Hematopoietic multipotent progenitor cell (in vitro differentiated cells): ENCODE measurements around the gene GNB1L. TPM values are rescaled to one million over a fixed set of nuclear protein-coding genes. Genes with fewer than 3 reads are reported as not detected.

Experiments
- DNase-seq, 3 donors: peaks; one replicate each; pipeline ENCODE4 v3.0.0-alpha.2; 2011 to 2015; ENCODE audit warnings: low read depth in 2 of 3, low spot score in 2 of 3
- total RNA-seq: library from RNA; depleted of rRNA; stranded (reverse); fragments of >200 nt; gene quantifications from one replicate; pipeline ENCODE4 v1.2.3, GENCODE V29; 2012

Gene GNB1L
- total RNA-seq, 1 donor: 10.0 TPM

DNA sequence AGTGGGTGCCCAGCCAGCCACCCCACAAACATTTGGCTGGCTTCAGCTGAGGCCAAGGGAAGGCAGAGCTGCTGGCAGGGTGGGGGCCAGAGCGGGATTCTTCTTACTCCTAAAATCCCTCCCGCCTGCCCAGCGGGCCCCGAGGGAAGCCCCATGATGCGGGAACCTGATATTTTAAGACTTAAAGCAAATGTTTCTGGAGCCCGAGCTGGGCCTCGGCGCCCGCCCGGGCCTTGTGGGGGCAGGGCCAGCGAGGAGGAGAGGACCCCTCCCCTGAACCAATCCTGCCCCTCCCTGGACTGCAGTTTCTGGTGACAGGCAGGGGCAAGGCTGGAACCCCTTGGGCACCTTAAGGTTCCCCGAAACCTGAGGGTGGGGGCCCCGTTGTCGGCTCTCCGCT is 114.1 kb downstream of the GNB1L start:
- no peak for DNase-seq

DNA sequence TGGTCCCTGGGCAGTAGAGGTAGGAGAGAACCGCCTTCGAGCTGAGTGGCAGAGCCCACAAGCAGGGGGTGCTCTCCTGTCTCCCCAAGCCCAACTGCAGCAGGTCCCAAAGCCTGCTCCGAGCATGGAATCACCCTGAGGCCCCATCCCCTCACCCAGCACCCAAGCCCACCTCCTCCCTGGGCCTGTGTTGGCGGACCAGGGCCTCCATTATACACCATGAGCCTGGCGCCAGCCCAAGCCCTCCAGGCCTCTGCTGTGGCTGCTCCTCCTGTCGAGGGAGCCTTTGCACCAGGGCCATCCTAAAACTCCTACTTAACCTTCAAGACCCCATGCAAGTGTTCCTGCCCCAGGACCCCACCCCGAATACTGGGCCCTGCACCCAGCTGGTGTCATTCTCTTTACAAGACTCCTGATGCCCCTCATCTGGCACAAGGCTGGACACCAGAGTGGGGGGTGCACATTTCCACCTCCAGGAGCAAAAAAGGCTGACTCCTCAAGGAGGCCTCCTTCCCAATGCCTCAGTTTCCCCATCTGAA is 114.7 kb downstream of the GNB1L start:
- no peak for DNase-seq

DNA sequence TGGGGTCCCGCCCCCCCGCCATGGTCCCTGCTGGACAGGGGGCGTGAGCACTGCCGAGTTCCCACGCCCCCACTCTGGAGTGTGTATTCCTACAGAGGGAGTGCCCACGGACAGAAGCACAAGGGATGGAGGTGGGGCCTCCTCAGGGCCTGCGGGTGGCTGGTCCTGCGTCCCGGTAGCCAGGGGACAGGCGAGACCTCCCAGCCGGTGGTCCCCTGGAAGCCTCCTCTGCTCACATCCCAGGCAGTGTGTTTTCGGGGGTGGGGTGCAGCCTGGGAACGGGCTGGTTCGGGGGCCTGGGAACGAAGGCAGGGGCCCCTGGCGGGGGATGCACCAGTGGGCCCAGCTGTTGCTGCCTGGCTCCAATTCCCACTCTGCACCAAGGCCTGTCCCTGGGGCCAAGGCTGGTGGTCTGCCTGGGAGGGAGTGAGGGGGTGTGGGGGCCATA is 115.2 kb downstream of the GNB1L start:
- DNase-seq: no peak

DNA sequence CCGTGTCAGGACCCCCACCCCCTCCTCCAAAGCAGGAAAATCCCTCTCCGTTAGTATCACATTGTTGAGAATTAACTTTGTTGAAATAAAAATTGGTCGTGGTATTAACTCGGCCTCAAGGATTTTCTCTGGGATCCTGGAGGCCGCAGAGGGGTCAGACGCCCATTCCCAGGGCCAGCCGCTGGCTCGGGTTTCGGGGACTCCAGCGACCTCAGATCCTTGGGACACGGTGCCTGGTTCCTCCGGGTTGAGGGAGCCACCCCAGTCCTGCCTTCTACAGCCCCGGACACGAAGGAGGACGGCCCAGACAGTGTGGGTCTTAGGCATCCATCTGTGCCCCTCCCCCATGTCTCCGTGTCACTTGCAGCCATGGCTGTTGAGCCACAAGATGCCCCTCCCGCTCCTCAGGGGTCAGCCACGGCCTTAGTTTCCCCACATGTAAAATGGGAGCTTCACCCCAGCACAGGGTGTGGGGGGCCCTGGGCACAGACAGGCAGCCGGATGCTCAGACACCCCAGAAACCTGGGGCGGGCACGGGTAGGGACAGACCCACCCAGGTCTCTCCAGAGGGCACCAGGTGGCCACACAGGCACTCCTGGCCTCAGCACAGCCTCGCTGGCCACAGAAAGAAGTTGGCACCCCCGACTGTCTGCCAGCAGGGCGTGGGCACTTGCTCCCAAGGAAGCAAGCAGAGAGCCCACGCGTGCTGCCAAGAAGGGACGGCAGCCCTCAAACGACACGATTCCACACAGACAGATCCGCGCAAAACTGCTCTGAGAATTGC is 115.8 kb downstream of the GNB1L start:
- no peak for DNase-seq

DNA sequence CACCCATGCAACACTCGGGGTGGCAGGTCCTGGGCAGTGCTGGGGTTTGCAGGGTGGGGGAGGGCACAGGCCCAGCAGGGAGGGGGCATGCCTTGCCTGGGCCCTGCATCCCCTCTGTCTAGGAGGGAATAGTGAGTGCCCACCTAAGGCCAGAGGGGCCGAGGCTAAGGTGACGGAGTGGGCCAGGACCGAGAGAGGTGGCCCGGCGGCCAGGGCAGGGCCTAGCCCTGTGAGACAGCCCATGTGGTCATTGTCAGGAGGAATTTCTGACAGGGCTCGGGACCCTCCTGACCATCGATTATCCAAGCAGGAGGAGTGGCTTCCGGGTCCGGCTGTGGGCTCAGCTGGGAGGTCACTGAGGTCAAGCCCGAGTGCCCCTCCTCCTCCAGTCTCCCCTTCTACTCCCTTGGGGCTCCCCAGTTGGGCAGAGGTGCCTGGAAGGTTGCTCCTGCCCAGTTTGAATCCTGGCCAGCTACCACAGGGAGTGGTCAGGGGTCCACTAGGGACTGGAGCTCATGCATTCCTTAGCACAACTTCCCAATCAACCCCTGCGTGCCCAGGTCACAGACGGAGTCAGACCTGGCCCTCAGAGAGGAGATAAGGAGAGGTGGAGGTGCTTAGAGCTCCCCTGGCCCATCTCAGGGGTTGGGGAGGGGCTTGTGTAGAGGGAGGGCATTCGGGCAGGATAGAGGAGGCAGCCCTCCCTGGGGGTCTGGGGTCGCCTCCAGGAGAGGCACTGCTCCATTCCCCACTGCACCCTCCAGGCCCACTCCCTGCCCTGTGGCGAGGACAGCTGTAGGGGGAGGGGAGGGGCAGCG is 116.6 kb downstream of the GNB1L start:
- no peak for DNase-seq

DNA sequence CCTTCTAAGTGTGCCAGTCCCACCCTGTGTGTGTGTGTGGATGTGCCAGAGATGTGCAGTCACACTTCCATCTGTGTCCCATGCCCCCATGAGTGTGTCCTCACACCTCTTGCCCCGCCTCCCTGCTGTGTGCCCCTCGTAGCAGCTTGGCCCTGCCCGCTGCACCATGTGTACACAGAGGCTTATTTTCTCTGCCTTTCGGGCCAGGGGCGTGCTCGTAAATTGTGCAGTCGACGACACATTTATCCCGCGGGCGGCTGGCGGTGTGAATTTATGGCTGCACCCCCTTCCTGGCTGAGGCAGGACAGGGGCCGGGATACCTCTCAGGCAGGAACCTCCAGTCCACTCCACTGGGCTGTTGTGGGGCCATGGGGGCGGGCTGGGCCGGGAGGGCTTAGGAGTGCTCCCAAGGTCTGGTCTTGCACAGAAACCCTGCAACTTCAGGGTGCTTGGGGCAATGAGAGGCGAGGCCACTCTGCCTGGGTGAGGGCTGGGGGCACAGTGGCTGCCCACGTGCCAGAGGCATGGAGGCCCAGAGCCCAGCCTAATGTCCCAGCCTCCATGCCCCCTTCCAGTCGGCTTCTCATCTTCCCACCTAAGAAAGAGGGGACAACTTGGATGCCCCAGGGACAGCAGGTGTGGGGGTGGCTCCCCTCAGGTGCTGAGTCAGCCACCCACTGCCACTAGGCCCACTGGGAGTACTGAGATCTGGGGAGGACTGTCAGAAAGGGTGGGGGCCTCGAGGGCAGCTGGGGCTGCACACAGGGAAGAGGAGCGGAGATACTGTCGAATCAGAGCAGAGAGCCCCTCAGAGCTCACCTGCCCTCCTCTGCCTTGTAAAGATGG is 118.8 kb downstream of the GNB1L start:
- no peak for DNase-seq

DNA sequence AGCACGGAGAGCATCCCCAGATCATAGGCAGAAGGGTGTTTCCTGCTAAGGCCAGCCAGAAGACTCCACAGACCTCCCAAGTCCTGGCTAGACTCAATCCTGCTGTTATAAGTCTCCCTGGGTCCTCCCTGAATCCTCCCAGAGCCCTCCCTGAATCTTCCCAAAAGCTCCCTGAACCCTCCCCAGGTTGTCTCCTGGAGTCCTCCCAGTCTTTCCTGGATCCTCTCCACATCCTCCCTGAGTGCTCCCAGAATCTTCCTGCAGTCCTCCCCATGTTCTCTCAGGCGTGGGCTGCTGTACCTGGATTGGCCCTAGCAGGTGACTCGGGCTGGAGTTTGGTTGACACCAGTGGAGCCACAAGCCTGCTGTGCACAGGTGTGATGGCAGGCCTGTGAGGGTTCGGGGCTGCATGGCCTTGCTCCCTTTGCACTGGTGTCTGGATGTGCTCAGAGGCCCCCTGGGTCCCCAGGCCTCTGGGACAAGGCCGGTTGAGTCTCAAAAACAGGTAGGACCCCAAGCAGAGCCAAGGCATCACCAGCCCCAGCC is 119.8 kb downstream of the GNB1L start:
- no peak for DNase-seq

DNA sequence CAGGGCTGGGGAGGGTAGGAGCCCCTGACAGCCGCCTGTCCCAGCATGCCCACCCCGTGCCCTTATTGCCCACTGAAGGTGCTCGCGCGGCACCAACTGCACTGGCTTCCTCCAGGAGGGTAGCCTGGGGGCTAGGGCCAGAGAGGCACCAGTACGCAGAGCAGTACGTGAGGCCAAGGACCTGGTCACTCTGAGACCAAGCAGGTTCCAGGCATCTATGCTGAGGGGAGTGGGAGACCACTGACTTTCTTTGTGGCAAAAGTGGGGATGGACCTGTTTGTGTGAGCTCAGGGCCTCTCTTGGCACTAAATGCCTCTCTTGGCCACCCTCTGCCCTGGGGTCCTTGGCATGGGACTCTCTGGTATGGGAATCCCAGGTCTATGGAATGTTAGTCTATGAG is 120.5 kb downstream of the GNB1L start:
- DNase-seq: no peak

DNA sequence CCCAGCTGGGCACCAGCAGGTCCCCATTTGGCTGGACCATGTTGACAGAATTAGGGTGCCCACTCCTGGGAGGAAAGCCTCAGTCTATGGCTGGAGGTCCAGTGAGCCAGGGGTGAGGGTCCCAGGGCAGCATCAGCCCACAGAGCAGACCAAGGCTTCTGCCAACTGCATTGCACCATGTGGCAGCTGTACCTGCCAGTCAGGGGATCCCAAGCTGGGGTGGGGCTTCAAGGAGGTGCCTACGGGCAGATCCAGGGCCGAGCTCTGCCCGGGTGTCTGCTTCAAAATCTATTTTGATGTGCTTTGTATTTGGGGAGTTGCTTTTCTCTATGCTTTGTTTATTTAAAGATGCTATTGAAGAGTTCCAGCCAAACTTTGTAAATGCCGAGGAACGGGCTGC is 120.9 kb downstream of the GNB1L start:
- DNase-seq: no peak

Other genes starting within 250 kb of the GNB1L start
- 79.4 TPM for gene SEPTIN5, start 140.4 kb downstream of the GNB1L start, total RNA-seq
- gene GP1BB, start 131.3 kb downstream of the GNB1L start, total RNA-seq: 11.0 TPM
- gene TBX1, start 94.1 kb downstream of the GNB1L start, total RNA-seq: not detected
- gene RTL10, start within 50 bp of the GNB1L start, total RNA-seq: 22.9 TPM
- 416 TPM for gene COMT, start 86.9 kb upstream of the GNB1L start, total RNA-seq
- gene TXNRD2, start 86.9 kb upstream of the GNB1L start, total RNA-seq: 31.5 TPM
- gene ARVCF, start 161.9 kb upstream of the GNB1L start, total RNA-seq: 60.9 TPM
- gene TANGO2, start 166.2 kb upstream of the GNB1L start, total RNA-seq: 63.6 TPM
- gene DGCR8, start 225.4 kb upstream of the GNB1L start, total RNA-seq: 29.6 TPM